ENCODE results near the gene UNC45B. TPM values are rescaled to one million over a fixed set of nuclear protein-coding genes. Genes with fewer than 3 reads are reported as not detected.
"Not testable (repeated sequence)": the region's sequence is repeated elsewhere in the genome, so short reads cannot be mapped to it uniquely, and the experiment has no call there.

UNC45B gene
- total RNA-seq, 2 experiments from 2014 or later, result 0.05 to 0.07 TPM

- Mint-ChIP-seq H3K27me3 (no peaks in the 10 kb centered on the region), H3K36me3 (no peaks in the 10 kb centered on the region), H3K4me1 (ENCODE audit: low read depth) (peaks cover 71% of the 10 kb centered on the region), H3K4me3 (no peak overlapping the region), H3K9me3 (no peaks in the 10 kb centered on the region), H3K27ac (no peak overlapping the region)
- intact Hi-C loops (cut with micrococcal nuclease), result no loop called here
- ChIA-PET POLR2A (no interaction called here), CTCF (no interaction called here)
- DNase-seq, result peak; percentile 41
These were observed 63.1 kb downstream of the UNC45B start for GRCh38 chr17:35210741-35211140.

- no peaks in the 10 kb centered on the region for H3K36me3 Mint-ChIP-seq
- no peaks in the 10 kb centered on the region for H3K9me3 Mint-ChIP-seq
- H3K4me1 Mint-ChIP-seq (ENCODE audit: low read depth), result peaks cover 73% of the 10 kb centered on the region
- DNase-seq, result no peak
- H3K27ac Mint-ChIP-seq, result peak overlapping the region; percentile 91
- H3K27me3 Mint-ChIP-seq, result no peaks in the 10 kb centered on the region
- intact Hi-C loops (cut with micrococcal nuclease), result loop anchor here (2.0 kb wide), 1 partner anchor 36 kb away; no protein-coding TSS in a partner anchor
- H3K4me3 Mint-ChIP-seq, result peak overlapping the region; percentile 25
- POLR2A ChIA-PET, result interaction anchor here (1.2 to 4.3 kb wide), 3 partner anchors 29 to 322 kb away, joined by 3 to 60 read pairs (median 4); partner anchors contain the start of genes NLE1 and SLFN5
- CTCF ChIA-PET, result interaction anchor here (0.8 to 3.1 kb wide), 8 partner anchors 26 to 353 kb away, joined by 3 to 17 read pairs (median 3); partner anchors contain the start of genes NLE1 and SLFN5
These were observed 65.1 kb downstream of the UNC45B start for GRCh38 chr17:35212668-35213067.

GRCh38 chr17:35213412-35213940, 65.9 kb downstream of the UNC45B start:
- peak overlapping the region; percentile 49 for H3K4me3 Mint-ChIP-seq
- peak overlapping the region; percentile 91 for H3K27ac Mint-ChIP-seq
- CTCF ChIA-PET, result interaction anchor here (0.7 to 3.1 kb wide), 12 partner anchors 25 to 352 kb away, joined by 3 to 17 read pairs (median 5); partner anchors contain the start of genes NLE1 and SLFN5
- H3K36me3 Mint-ChIP-seq, result no peaks in the 10 kb centered on the region
- H3K27me3 Mint-ChIP-seq, result no peaks in the 10 kb centered on the region
- no peaks in the 10 kb centered on the region for H3K9me3 Mint-ChIP-seq
- no peak for DNase-seq
- POLR2A ChIA-PET, result interaction anchor here (0.7 to 4.3 kb wide), 7 partner anchors 28 to 373 kb away, joined by 3 to 60 read pairs (median 3); partner anchors contain the start of genes AP2B1, NLE1, PEX12 and SLFN11
- peaks cover 77% of the 10 kb centered on the region for H3K4me1 Mint-ChIP-seq (ENCODE audit: low read depth)
- intact Hi-C loops (cut with micrococcal nuclease), result loop anchor here (2.0 kb wide), 1 partner anchor 37 kb away; no protein-coding TSS in a partner anchor

GRCh38 chr17:35214192-35214591, 66.6 kb downstream of the UNC45B start:
- H3K4me3 Mint-ChIP-seq, result peak overlapping the region; percentile 49
- POLR2A ChIA-PET, result interaction anchor here (0.7 to 4.3 kb wide), 9 partner anchors 9 to 373 kb away, joined by 3 to 60 read pairs (median 3); partner anchors contain the start of genes AP2B1, NLE1, PEX12 and SLFN11
- peak overlapping the region; percentile 91 for H3K27ac Mint-ChIP-seq
- CTCF ChIA-PET, result interaction anchor here (0.7 to 3.1 kb wide), 8 partner anchors 24 to 325 kb away, joined by 4 to 17 read pairs (median 6); partner anchors contain the start of gene SLFN5
- no peaks in the 10 kb centered on the region for H3K36me3 Mint-ChIP-seq
- intact Hi-C loops (cut with micrococcal nuclease), result loop anchor here (1.0 kb wide), 3 partner anchors 28 to 373 kb away; partner anchors contain the start of gene AP2B1
- DNase-seq, result peak; percentile 33
- peaks cover 80% of the 10 kb centered on the region for H3K4me1 Mint-ChIP-seq (ENCODE audit: low read depth)
- no peaks in the 10 kb centered on the region for H3K27me3 Mint-ChIP-seq
- H3K9me3 Mint-ChIP-seq, result no peaks in the 10 kb centered on the region

- H3K27ac Mint-ChIP-seq, result peak overlapping the region; percentile 91
- peak; percentile 51 for DNase-seq
- H3K36me3 Mint-ChIP-seq, result no peaks in the 10 kb centered on the region
- no peaks in the 10 kb centered on the region for H3K9me3 Mint-ChIP-seq
- POLR2A ChIA-PET, result interaction anchor here (0.8 to 4.3 kb wide), 5 partner anchors 9 to 372 kb away, joined by 3 to 60 read pairs (median 5); partner anchors contain the start of genes AP2B1 and SLFN5
- peak overlapping the region; percentile 49 for H3K4me3 Mint-ChIP-seq
- CTCF ChIA-PET, result interaction anchor here (0.7 to 3.1 kb wide), 9 partner anchors 24 to 325 kb away, joined by 3 to 17 read pairs (median 5); partner anchors contain the start of gene SLFN5
- intact Hi-C loops (cut with micrococcal nuclease), result loop anchor here (1.0 kb wide), 3 partner anchors 28 to 373 kb away; partner anchors contain the start of gene AP2B1
- peaks cover 82% of the 10 kb centered on the region for H3K4me1 Mint-ChIP-seq (ENCODE audit: low read depth)
- no peaks in the 10 kb centered on the region for H3K27me3 Mint-ChIP-seq
These were observed 67.1 kb downstream of the UNC45B start for GRCh38 chr17:35214631-35215273.

GRCh38 chr17:35217107-35217506, 69.5 kb downstream of the UNC45B start:
- intact Hi-C loops (cut with micrococcal nuclease), result no loop called here
- H3K27me3 Mint-ChIP-seq, result no peaks in the 10 kb centered on the region
- H3K4me1 Mint-ChIP-seq (ENCODE audit: low read depth), result peaks cover 79% of the 10 kb centered on the region
- peaks cover 10% of the 10 kb centered on the region for H3K9me3 Mint-ChIP-seq
- ChIA-PET CTCF (no interaction called here), POLR2A (no interaction called here)
- H3K4me3 Mint-ChIP-seq, result no peak overlapping the region
- peaks cover 6% of the 10 kb centered on the region for H3K36me3 Mint-ChIP-seq
- DNase-seq, result no peak
- no peak overlapping the region for H3K27ac Mint-ChIP-seq

GRCh38 chr17:35218915-35219314, 71.3 kb downstream of the UNC45B start:
- Mint-ChIP-seq H3K36me3 (peaks cover 16% of the 10 kb centered on the region), H3K27me3 (no peaks in the 10 kb centered on the region), H3K4me3 (peak overlapping the region; percentile 57), H3K9me3 (peaks cover 20% of the 10 kb centered on the region), H3K4me1 (ENCODE audit: low read depth) (peaks cover 64% of the 10 kb centered on the region), H3K27ac (peak overlapping the region; percentile 82)
- POLR2A ChIA-PET, result no interaction called here
- CTCF ChIA-PET, result interaction anchor here (1.2 kb wide), 1 partner anchor 22 kb away, joined by 3 read pairs; no protein-coding TSS in a partner anchor
- intact Hi-C loops (cut with micrococcal nuclease), result loop anchor here (1.0 kb wide), 1 partner anchor 25 kb away; no protein-coding TSS in a partner anchor
- no peak for DNase-seq

- intact Hi-C loops (cut with micrococcal nuclease), result no loop called here
- H3K4me3 Mint-ChIP-seq, result no peak overlapping the region
- DNase-seq, result no peak
- POLR2A ChIA-PET, result interaction anchor here (0.6 to 1.4 kb wide), 3 partner anchors 16 to 428 kb away, joined by 3 to 5 read pairs (median 3); no protein-coding TSS in a partner anchor
- H3K9me3 Mint-ChIP-seq, result peaks cover 20% of the 10 kb centered on the region
- CTCF ChIA-PET, result interaction anchor here (1.7 kb wide), 1 partner anchor 16 kb away, joined by 3 read pairs; no protein-coding TSS in a partner anchor
- H3K36me3 Mint-ChIP-seq, result peaks cover 16% of the 10 kb centered on the region
- H3K27ac Mint-ChIP-seq, result no peak overlapping the region
- peaks cover 45% of the 10 kb centered on the region for H3K4me1 Mint-ChIP-seq (ENCODE audit: low read depth)
- no peaks in the 10 kb centered on the region for H3K27me3 Mint-ChIP-seq
These were observed 74.8 kb downstream of the UNC45B start for GRCh38 chr17:35222452-35222851.

GRCh38 chr17:35224436-35224835, 76.8 kb downstream of the UNC45B start:
- peaks cover 33% of the 10 kb centered on the region for H3K4me1 Mint-ChIP-seq (ENCODE audit: low read depth)
- intact Hi-C loops (cut with micrococcal nuclease), result no loop called here
- H3K4me3 Mint-ChIP-seq, result no peak overlapping the region
- DNase-seq, result no peak
- peaks cover 20% of the 10 kb centered on the region for H3K9me3 Mint-ChIP-seq
- H3K27ac Mint-ChIP-seq, result no peak overlapping the region
- ChIA-PET CTCF (no interaction called here), POLR2A (no interaction called here)
- peaks cover 16% of the 10 kb centered on the region for H3K36me3 Mint-ChIP-seq
- H3K27me3 Mint-ChIP-seq, result no peaks in the 10 kb centered on the region

- peaks cover 23% of the 10 kb centered on the region for H3K4me1 Mint-ChIP-seq (ENCODE audit: low read depth)
- no peak overlapping the region for H3K4me3 Mint-ChIP-seq
These were observed 79.9 kb downstream of the UNC45B start for GRCh38 chr17:35227546-35227945.

GRCh38 chr17:35229638-35230037, 82.0 kb downstream of the UNC45B start:
- no peaks in the 10 kb centered on the region for H3K27me3 Mint-ChIP-seq
- peaks cover 22% of the 10 kb centered on the region for H3K4me1 Mint-ChIP-seq (ENCODE audit: low read depth)
- H3K9me3 Mint-ChIP-seq, result peaks cover 2% of the 10 kb centered on the region
- H3K27ac Mint-ChIP-seq, result no peak overlapping the region
- ChIA-PET CTCF (interaction anchor here (0.5 kb wide), 1 partner anchor 29 kb away, joined by 3 read pairs; no protein-coding TSS in a partner anchor), POLR2A (no interaction called here)
- DNase-seq, result no peak
- no peak overlapping the region for H3K4me3 Mint-ChIP-seq
- no peaks in the 10 kb centered on the region for H3K36me3 Mint-ChIP-seq
- intact Hi-C loops (cut with micrococcal nuclease), result loop anchor here (1.0 kb wide), 1 partner anchor 37 kb away; no protein-coding TSS in a partner anchor

More at GRCh38 chr17:35227546-35227945, 79.9 kb downstream of the UNC45B start:
- no peak overlapping the region for H3K27ac Mint-ChIP-seq
- peaks cover 8% of the 10 kb centered on the region for H3K9me3 Mint-ChIP-seq
- no peak for DNase-seq
- no peaks in the 10 kb centered on the region for H3K27me3 Mint-ChIP-seq
- ChIA-PET CTCF (no interaction called here), POLR2A (no interaction called here)
- H3K36me3 Mint-ChIP-seq, result peaks cover 8% of the 10 kb centered on the region
- intact Hi-C loops (cut with micrococcal nuclease), result no loop called here

GRCh38 chr17:35234315-35234714, 86.7 kb downstream of the UNC45B start:
- intact Hi-C loops (cut with micrococcal nuclease), result not testable (repeated sequence)

More at GRCh38 chr17:35234315-35234714, 86.7 kb downstream of the UNC45B start:
- H3K27me3 Mint-ChIP-seq, H3K4me3 Mint-ChIP-seq, H3K36me3 Mint-ChIP-seq, H3K9me3 Mint-ChIP-seq, DNase-seq, POLR2A ChIA-PET, H3K27ac Mint-ChIP-seq: not testable (repeated sequence)
- H3K4me1 Mint-ChIP-seq (ENCODE audit: low read depth), result peaks cover 58% of the 10 kb centered on the region
- CTCF ChIA-PET, result interaction anchor here (0.6 kb wide), 1 partner anchor 52 kb away, joined by 3 read pairs; no protein-coding TSS in a partner anchor

Measured in activated CD4-positive, alpha-beta memory T cell treated with anti-CD3 and anti-CD28 coated beads for 36 hours (primary cell).